Kidney epithelial cell (primary cell): ENCODE data around the gene SIX1. TPM values are rescaled to one million over a fixed set of nuclear protein-coding genes. Genes with fewer than 3 reads are reported as not detected.

Experiments used
- DNase-seq: peaks from one replicate; pipeline ENCODE4 v3.0.0-alpha.2; 2010; ENCODE audit warnings: low read depth
- H3K27me3 ChIP-seq: 2 replicates; pipeline ENCODE4 v1.6.0; 2011; ENCODE audit warnings: low read length; ENCODE audit not compliant: control insufficient read depth, insufficient read depth
- H3K36me3 ChIP-seq: 2 replicates; pipeline ENCODE4 v1.5.1; 2011; ENCODE audit warnings: low read length; ENCODE audit not compliant: control insufficient read depth, insufficient read depth
- H3K4me3 ChIP-seq: 2 replicates; pipeline ENCODE4 v1.5.1; 2011; ENCODE audit warnings: low read depth, mild to moderate bottlenecking, control low read depth, low read length
- CTCF ChIP-seq: IDR thresholded peaks from 2 replicates; pipeline ENCODE4 v1.5.1; 2011; ENCODE audit warnings: mild to moderate bottlenecking, moderate library complexity, low read length, control low read depth, inconsistent platforms; ENCODE audit not compliant: insufficient read depth, poor library complexity, severe bottlenecking
- total RNA-seq: library from RNA; depleted of rRNA; stranded (reverse); fragments of >200 nt; gene quantifications from 2 replicates; pipeline ENCODE4 v1.2.3, GENCODE V29; 2015

SIX1 gene
- total RNA-seq, 1 donor from 2014 or later: 3.3 TPM

- Histone ChIP-seq H3K4me3 (no peak overlapping the region), H3K27me3 (no peaks in the 10 kb centered on the region), H3K36me3 (no peaks in the 10 kb centered on the region)
- TF ChIP-seq CTCF: no peak
- no peak for DNase-seq
These were observed 53.1 kb downstream of the SIX1 start for GRCh38 chr14:60596139-60596538.

GRCh38 chr14:60594062-60594461 lies 55.2 kb downstream of the SIX1 start:
- TF ChIP-seq CTCF: no peak
- Histone ChIP-seq H3K27me3 (no peaks in the 10 kb centered on the region), H3K36me3 (no peaks in the 10 kb centered on the region), H3K4me3 (no peak overlapping the region)
- DNase-seq: no peak

Other genes starting within 250 kb of the SIX1 start
- gene C14orf39, start 163.4 kb downstream of the SIX1 start, total RNA-seq: 0.58 TPM in 1 of 2 replicates, not detected in the other
- not detected in 2 replicates for gene SIX6, start 140.3 kb downstream of the SIX1 start, total RNA-seq
- 11.1 and 11.7 TPM in 2 replicates for gene SIX4, start 74.9 kb upstream of the SIX1 start, total RNA-seq
- 37.0 and 49.2 TPM in 2 replicates for gene MNAT1, start 85.3 kb upstream of the SIX1 start, total RNA-seq